Measurements from ENCODE around the gene PRDM16. TPM values are rescaled to one million over a fixed set of nuclear protein-coding genes. Genes with fewer than 3 reads are reported as not detected.

The PRDM16 gene
- total and polyA plus RNA-seq, 2 of the 13 experiments (the other 11 are each of a cell fraction or from before 2014, with no cell fraction given), result 0.15 to 0.81 TPM

GRCh38 chr1:3079381-3080052 is 10.5 kb downstream of the PRDM16 start:
- Histone ChIP-seq H3K4me1 (ENCODE audit: insufficient read depth, low read length) (no peaks in the 10 kb centered on the region), H3K36me3 (replicated peaks in 1 of 2; ENCODE audit: control insufficient read depth in 1 of 2, insufficient read depth in 2 of 2, low read length in 2 of 2) (no peaks in the 10 kb centered on the region), H3K27ac (ENCODE audit: extremely low read length, insufficient read depth, low read length) (no peak overlapping the region), H3K4me3 (replicated peaks in 1 of 3; ENCODE audit: insufficient read depth in 1 of 3, low read depth in 2 of 3, low read length in 3 of 3) (no peak overlapping the region), H2AFZ (ENCODE audit: low read length) (no peak overlapping the region), H4K20me1 (ENCODE audit: insufficient read depth, low read length) (no peaks in the 10 kb centered on the region), H3K9ac (ENCODE audit: insufficient read depth, low read depth, low read length) (no peak overlapping the region), H3K4me2 (ENCODE audit: low read depth, low read length) (no peak overlapping the region), H3K9me3 (ENCODE audit: low read length) (no peaks in the 10 kb centered on the region), H3K79me2 (ENCODE audit: insufficient read depth, low read length) (no peaks in the 10 kb centered on the region), H3K27me3 (ENCODE audit: control insufficient read depth in 1 of 2, insufficient read depth in 2 of 2, low read length in 2 of 2) (peaks cover 10 to 14% of the 10 kb centered on the region in 2 experiments; a peak in 4 of 5 replicates)
- DNase-seq (ENCODE audit: low spot score), result no peak
- in situ Hi-C loops (cut with HindIII; ENCODE audit: extremely low pct_ligation_motif_present, low pct_unique_long_range_greater_than_20kb) (no loop called here), intact Hi-C loops (cut with micrococcal nuclease; ENCODE audit: unreplicated experiment) (no loop called here)
- ATAC-seq, result no peak
- 72% methylated on average over 13 of the region's 18 CpGs for WGBS (ENCODE audit: low lambda C conversion rate)
- ChIA-PET CTCF (ENCODE audit: low intra/inter-chr PET ratio, low total read pairs) (no interaction called here), POLR2A (no interaction called here)
- no peak for TF ChIP-seq REXO4 (CRISPR knock-in tag; IDR thresholded peaks at IDR 0.05; ENCODE audit: borderline replicate concordance)
- no peak for TF ChIP-seq ZNF260 (CRISPR knock-in tag; IDR thresholded peaks at IDR 0.05; ENCODE audit: borderline replicate concordance, low read depth)
- TF ChIP-seq NFKBIZ (CRISPR knock-in tag; IDR thresholded peaks at IDR 0.05), result no peak
- TF ChIP-seq ZNF451 (CRISPR knock-in tag; IDR thresholded peaks at IDR 0.05), result no peak
- TF ChIP-seq ZNF251 (CRISPR knock-in tag; IDR thresholded peaks at IDR 0.05), result no peak
- no peak for TF ChIP-seq ZNF512B (CRISPR knock-in tag; IDR thresholded peaks at IDR 0.05; ENCODE audit: borderline replicate concordance)
- TF ChIP-seq DNMT3B (CRISPR knock-in tag; conservative IDR thresholded peaks at IDR 0.05), result no peak
- no peak for TF ChIP-seq ELF4 (CRISPR knock-in tag; IDR thresholded peaks at IDR 0.05; ENCODE audit: borderline replicate concordance)
- no peak for TF ChIP-seq SMAD1 (CRISPR knock-in tag; IDR thresholded peaks at IDR 0.05; ENCODE audit: borderline replicate concordance, low read depth)
- no peak for TF ChIP-seq NCOA1 (CRISPR knock-in tag; IDR thresholded peaks at IDR 0.05)
- TF ChIP-seq PPARG (CRISPR knock-in tag; conservative IDR thresholded peaks at IDR 0.05), result no peak
- FAIRE-seq, result no peak
- no TSS peak for BruUV-seq (replicated peaks)
